Measurements from ENCODE around the gene SYTL4.

DNA sequence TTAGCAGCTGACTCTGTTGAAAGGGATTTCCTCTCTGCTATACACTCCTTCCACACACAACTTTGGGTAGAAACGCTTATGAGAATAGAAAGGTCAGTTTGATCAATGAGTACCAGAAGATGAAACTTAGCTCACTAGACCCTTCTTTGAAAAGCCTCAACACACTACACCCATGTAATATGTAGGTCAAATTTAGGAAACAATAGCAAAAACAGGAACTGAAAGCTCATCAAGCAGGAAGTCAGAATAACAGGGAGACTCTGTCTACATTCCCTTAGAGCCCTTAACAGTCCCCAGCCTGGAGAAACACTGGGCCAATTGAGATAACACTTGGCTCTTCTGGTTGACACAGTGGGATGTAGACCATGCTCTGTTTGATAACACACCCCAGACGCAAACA is 57.2 kb downstream of the SYTL4 start:
- TF ChIP-seq POLR2AphosphoS5 (IDR thresholded peaks at IDR 0.05; ENCODE audit: low read depth) (no peak), EZH2 (IDR thresholded peaks at IDR 0.05; ENCODE audit: low read depth, unreplicated experiment) (no peak)
- TF ChIP-seq, protein P1, sequence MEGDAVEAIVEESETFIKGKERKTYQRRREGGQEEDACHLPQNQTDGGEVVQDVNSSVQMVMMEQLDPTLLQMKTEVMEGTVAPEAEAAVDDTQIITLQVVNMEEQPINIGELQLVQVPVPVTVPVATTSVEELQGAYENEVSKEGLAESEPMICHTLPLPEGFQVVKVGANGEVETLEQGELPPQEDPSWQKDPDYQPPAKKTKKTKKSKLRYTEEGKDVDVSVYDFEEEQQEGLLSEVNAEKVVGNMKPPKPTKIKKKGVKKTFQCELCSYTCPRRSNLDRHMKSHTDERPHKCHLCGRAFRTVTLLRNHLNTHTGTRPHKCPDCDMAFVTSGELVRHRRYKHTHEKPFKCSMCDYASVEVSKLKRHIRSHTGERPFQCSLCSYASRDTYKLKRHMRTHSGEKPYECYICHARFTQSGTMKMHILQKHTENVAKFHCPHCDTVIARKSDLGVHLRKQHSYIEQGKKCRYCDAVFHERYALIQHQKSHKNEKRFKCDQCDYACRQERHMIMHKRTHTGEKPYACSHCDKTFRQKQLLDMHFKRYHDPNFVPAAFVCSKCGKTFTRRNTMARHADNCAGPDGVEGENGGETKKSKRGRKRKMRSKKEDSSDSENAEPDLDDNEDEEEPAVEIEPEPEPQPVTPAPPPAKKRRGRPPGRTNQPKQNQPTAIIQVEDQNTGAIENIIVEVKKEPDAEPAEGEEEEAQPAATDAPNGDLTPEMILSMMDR (conservative IDR thresholded peaks at IDR 0.05; ENCODE audit: low read depth in 2 of 2) = no peak
- TF ChIP-seq, protein P2, sequence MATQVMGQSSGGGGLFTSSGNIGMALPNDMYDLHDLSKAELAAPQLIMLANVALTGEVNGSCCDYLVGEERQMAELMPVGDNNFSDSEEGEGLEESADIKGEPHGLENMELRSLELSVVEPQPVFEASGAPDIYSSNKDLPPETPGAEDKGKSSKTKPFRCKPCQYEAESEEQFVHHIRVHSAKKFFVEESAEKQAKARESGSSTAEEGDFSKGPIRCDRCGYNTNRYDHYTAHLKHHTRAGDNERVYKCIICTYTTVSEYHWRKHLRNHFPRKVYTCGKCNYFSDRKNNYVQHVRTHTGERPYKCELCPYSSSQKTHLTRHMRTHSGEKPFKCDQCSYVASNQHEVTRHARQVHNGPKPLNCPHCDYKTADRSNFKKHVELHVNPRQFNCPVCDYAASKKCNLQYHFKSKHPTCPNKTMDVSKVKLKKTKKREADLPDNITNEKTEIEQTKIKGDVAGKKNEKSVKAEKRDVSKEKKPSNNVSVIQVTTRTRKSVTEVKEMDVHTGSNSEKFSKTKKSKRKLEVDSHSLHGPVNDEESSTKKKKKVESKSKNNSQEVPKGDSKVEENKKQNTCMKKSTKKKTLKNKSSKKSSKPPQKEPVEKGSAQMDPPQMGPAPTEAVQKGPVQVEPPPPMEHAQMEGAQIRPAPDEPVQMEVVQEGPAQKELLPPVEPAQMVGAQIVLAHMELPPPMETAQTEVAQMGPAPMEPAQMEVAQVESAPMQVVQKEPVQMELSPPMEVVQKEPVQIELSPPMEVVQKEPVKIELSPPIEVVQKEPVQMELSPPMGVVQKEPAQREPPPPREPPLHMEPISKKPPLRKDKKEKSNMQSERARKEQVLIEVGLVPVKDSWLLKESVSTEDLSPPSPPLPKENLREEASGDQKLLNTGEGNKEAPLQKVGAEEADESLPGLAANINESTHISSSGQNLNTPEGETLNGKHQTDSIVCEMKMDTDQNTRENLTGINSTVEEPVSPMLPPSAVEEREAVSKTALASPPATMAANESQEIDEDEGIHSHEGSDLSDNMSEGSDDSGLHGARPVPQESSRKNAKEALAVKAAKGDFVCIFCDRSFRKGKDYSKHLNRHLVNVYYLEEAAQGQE (IDR thresholded peaks at IDR 0.05; ENCODE audit: unreplicated experiment) = no peak
- TF ChIP-seq, protein P3, sequence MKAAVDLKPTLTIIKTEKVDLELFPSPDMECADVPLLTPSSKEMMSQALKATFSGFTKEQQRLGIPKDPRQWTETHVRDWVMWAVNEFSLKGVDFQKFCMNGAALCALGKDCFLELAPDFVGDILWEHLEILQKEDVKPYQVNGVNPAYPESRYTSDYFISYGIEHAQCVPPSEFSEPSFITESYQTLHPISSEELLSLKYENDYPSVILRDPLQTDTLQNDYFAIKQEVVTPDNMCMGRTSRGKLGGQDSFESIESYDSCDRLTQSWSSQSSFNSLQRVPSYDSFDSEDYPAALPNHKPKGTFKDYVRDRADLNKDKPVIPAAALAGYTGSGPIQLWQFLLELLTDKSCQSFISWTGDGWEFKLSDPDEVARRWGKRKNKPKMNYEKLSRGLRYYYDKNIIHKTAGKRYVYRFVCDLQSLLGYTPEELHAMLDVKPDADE (IDR thresholded peaks at IDR 0.05) = no peak
